Fibroblast of pulmonary artery (primary cell): ENCODE results near the gene DNASE1L2.

ENCODE experiments used
- DNase-seq: peaks from one replicate; pipeline ENCODE4 v3.0.0-alpha.2; 2010; ENCODE audit warnings: low read depth
- H3K4me3 ChIP-seq: replicated peaks from 2 replicates; pipeline ENCODE4 v1.5.1; 2011; ENCODE audit warnings: low read depth, mild to moderate bottlenecking, control low read depth, low read length, moderate library complexity
- CTCF ChIP-seq: IDR thresholded peaks from 2 replicates; pipeline ENCODE4 v1.5.1; 2011; ENCODE audit warnings: mild to moderate bottlenecking, control low read depth, low read length, inconsistent platforms; ENCODE audit errors: missing control alignments

DNASE1L2 gene

GRCh38 chr16:2190659-2191445, 45.4 kb upstream of the DNASE1L2 start:
- TF ChIP-seq CTCF: no peak
- DNase-seq: no peak
- H3K4me3 ChIP-seq: no peak overlapping the region

- TF ChIP-seq CTCF: no peak
- DNase-seq: no peak
These were observed 44.9 kb upstream of the DNASE1L2 start for GRCh38 chr16:2191446-2191706.

GRCh38 chr16:2194166-2194834, 41.9 kb upstream of the DNASE1L2 start:
- DNase-seq: peak; percentile 30
- H3K4me3 ChIP-seq: no peak overlapping the region
- TF ChIP-seq CTCF: no peak

More at GRCh38 chr16:2191446-2191706, 44.9 kb upstream of the DNASE1L2 start:
- H3K4me3 ChIP-seq: no peak overlapping the region

- DNase-seq: peak; percentile 51
- peak; percentile 34 for TF ChIP-seq CTCF
- no peak overlapping the region for H3K4me3 ChIP-seq
These were observed 41.4 kb upstream of the DNASE1L2 start for GRCh38 chr16:2194852-2195321.

- H3K4me3 ChIP-seq: no peak overlapping the region
- TF ChIP-seq CTCF: no peak
- no peak for DNase-seq
These were observed 40.7 kb upstream of the DNASE1L2 start for GRCh38 chr16:2195322-2196161.

- TF ChIP-seq CTCF: no peak
- H3K4me3 ChIP-seq: no peak within 1 kb of the TSS
- DNase-seq: no peak
These were observed 39.9 kb upstream of the DNASE1L2 start, which contains the start of gene CASKIN1 for GRCh38 chr16:2196162-2196980. Gene CASKIN1 (minus strand): TSS chr16:2196605. CDS start chr16:2196432, 173 bp downstream.
